HepG2 (cell line): ENCODE results near the gene ZCCHC24. TPM values are rescaled to one million over a fixed set of nuclear protein-coding genes. Genes with fewer than 3 reads are reported as not detected.

Experiments used
- ARHGAP35 ChIP-seq: sonication (generic); formaldehyde crosslinking; IDR thresholded peaks from 2 replicates; pipeline ENCODE4 v1.9.0; 2022; ENCODE audit warnings: mild to moderate bottlenecking, inconsistent platforms, moderate library complexity, missing genetic modification reagents, borderline replicate concordance
- EED ChIP-seq: sonication (generic); formaldehyde crosslinking; IDR thresholded peaks from 2 replicates; pipeline ENCODE4 v1.5.0; 2020; ENCODE audit warnings: mild to moderate bottlenecking, missing genetic modification reagents
- KDM2A ChIP-seq: sonication (generic); formaldehyde crosslinking; IDR thresholded peaks from 2 replicates; pipeline ENCODE4 v1.4.0; 2020; ENCODE audit warnings: low read depth, missing genetic modification reagents, borderline replicate concordance
- MAFG ChIP-seq: sonication (generic); formaldehyde crosslinking; IDR thresholded peaks from 2 replicates; pipeline ENCODE4 v1.5.1; 2020; ENCODE audit warnings: mild to moderate bottlenecking, missing genetic modification reagents
- NR2C2 ChIP-seq: sonication (generic); formaldehyde crosslinking; IDR thresholded peaks from 2 replicates; pipeline ENCODE4 v1.4.0; 2020; ENCODE audit warnings: missing genetic modification reagents, mild to moderate bottlenecking, moderate library complexity, borderline replicate concordance
- SP5 ChIP-seq: IDR thresholded peaks from 2 replicates; pipeline ENCODE4 v1.6.1; 2016; ENCODE audit warnings: low read depth, borderline replicate concordance
- TAF15 ChIP-seq: fragments of 200-400 bp; formaldehyde crosslinking; IDR thresholded peaks from one replicate; pipeline ENCODE4 v1.6.1; 2018; ENCODE audit warnings: mild to moderate bottlenecking, low read depth, low read length; ENCODE audit not compliant: poor library complexity, severe bottlenecking
- TARDBP ChIP-seq: sonication (generic); formaldehyde crosslinking; IDR thresholded peaks from 2 replicates; pipeline ENCODE4 v1.8.0; 2022; ENCODE audit warnings: mild to moderate bottlenecking, missing genetic modification reagents
- ZBTB43 ChIP-seq: sonication (generic); formaldehyde crosslinking; conservative IDR thresholded peaks from 2 replicates; pipeline ENCODE4 v1.4.0; 2020; ENCODE audit warnings: missing genetic modification reagents
- ZGPAT ChIP-seq: IDR thresholded peaks from 2 replicates; pipeline ENCODE4 v1.6.1; 2016; ENCODE audit warnings: mild to moderate bottlenecking
- ZNF224 ChIP-seq: sonication (generic); formaldehyde crosslinking; IDR thresholded peaks from 2 replicates; pipeline ENCODE4 v1.5.0; 2020; ENCODE audit warnings: mild to moderate bottlenecking, missing genetic modification reagents
- ZNF367 ChIP-seq: sonication (generic); formaldehyde crosslinking; IDR thresholded peaks from 2 replicates; pipeline ENCODE4 v1.4.0; 2020; ENCODE audit warnings: missing genetic modification reagents, borderline replicate concordance
- ZNF672 ChIP-seq: sonication (generic); formaldehyde crosslinking; IDR thresholded peaks from 2 replicates; pipeline ENCODE4 v1.8.1; 2022; ENCODE audit warnings: missing genetic modification reagents
- ZNF720 ChIP-seq: sonication (generic); formaldehyde crosslinking; IDR thresholded peaks from 2 replicates; pipeline ENCODE4 v1.4.0; 2020; ENCODE audit warnings: missing genetic modification reagents
- ZNF777 ChIP-seq: sonication (generic); formaldehyde crosslinking; IDR thresholded peaks from 2 replicates; pipeline ENCODE4 v1.4.0; 2020; ENCODE audit warnings: missing genetic modification reagents
- ZSCAN12 ChIP-seq: sonication (generic); formaldehyde crosslinking; IDR thresholded peaks from 2 replicates; pipeline ENCODE4 v1.9.0; 2021; ENCODE audit warnings: mild to moderate bottlenecking, missing genetic modification reagents
- polyA plus RNA-seq, 8 experiments: library from polyadenylated mRNA; depleted of rRNA in 3 of 8; stranded (reverse) in 7 of 8; unstranded in 1 of 8; fragments of >200 nt; fragmentation: Illumina TruSeq in 4 of 8; extraction: Trizol in 4 of 8; gene quantifications; 2 replicates each; pipeline versions ENCODE4 v1.2.1 to v1.2.3, GENCODE V29; 2011 to 2016; ENCODE audit warnings: low read depth in 4 of 8, missing spikeins in 1 of 8, mixed read lengths in 1 of 8; ENCODE audit not compliant: insufficient read depth in 1 of 8
- total RNA-seq, 5 experiments: library from RNA; depleted of rRNA; stranded (reverse); fragments of >200 nt; fragmentation: Illumina TruSeq; extraction: Trizol; gene quantifications; 2 replicates each; pipeline ENCODE4 v1.2.3, GENCODE V29; 2016; ENCODE audit warnings: low read depth in 1 of 5
- TF ChIP-seq, protein P1 (sequence below): IDR thresholded peaks from 2 replicates; pipeline ENCODE4 v1.6.1; 2016; ENCODE audit warnings: mild to moderate bottlenecking, missing biosample characterization, missing genetic modification reagents
- TF ChIP-seq, protein P2 (sequence below): sonication (generic); formaldehyde crosslinking; IDR thresholded peaks from 2 replicates; pipeline ENCODE4 v1.4.0; 2020; ENCODE audit warnings: missing genetic modification reagents
- TF ChIP-seq, protein P3 (sequence below): sonication (generic); formaldehyde crosslinking; IDR thresholded peaks from 2 replicates; pipeline ENCODE4 v1.9.0; 2021; ENCODE audit warnings: missing genetic modification reagents, borderline replicate concordance

ZCCHC24 gene
- total and polyA plus RNA-seq, 2 of the 13 experiments (the other 11 are each of a cell fraction or from before 2014, with no cell fraction given), result 3.1 to 7.9 TPM

DNA sequence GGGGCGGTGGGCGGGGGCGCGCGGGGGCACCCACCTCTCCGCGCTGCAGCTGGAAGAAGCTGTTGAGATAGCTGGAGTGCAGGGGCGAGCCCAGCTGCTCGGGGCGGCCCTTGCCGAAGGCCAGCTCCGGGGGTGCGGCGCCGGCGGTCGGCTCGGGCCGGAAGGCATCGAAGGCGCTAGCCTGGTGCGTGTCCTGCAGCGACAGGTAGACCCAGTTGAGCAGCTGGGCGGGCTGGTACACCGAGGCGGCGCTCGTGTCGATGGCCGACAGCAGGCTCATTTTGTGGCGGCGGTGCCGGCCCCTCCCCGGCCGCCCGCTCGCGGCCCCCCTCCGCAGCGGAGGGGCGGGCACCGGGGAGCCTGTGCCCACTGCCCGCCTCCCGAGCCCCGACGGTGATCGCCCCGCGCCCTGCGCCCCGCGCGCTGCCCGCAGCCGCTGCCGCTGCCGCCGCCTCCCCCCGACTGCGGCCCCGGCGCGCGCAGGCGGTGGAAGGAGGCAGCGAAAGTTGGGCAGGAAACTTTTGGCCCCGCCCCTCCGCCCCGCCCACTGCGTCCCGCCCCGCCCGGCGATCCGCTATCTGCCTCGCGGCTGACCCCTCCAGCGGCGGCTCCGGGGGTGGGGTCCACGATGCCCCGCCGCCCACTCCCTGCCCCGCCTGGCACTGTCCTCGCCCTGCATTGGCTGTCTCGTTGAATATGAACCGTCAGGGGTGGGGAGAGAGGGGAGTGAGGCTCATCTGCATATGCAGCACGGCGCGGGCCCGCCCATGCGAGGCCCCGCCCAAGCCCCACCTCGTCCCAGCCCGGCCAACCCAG lies at the start of gene ZCCHC24 (continued):
- TF ChIP-seq SP5 (CRISPR knock-in tag) (peak; percentile 41; the same call in 1 of the 2 replicates), KDM2A (no peak), TARDBP (CRISPR knock-in tag) (no peak), ZGPAT (no peak), ZBTB43 (CRISPR knock-in tag) (no peak), MAFG (CRISPR knock-in tag) (no peak), ARHGAP35 (CRISPR knock-in tag) (no peak), ZNF777 (CRISPR knock-in tag) (peak; percentile 76), ZNF672 (CRISPR knock-in tag) (no peak), ZNF224 (CRISPR knock-in tag) (no peak), EED (no peak), NR2C2 (CRISPR knock-in tag) (0 out of 2 replicates have a peak, but pooled peaks have one; percentile 16), ZSCAN12 (CRISPR knock-in tag) (no peak), ZNF367 (CRISPR knock-in tag) (no peak), ZNF720 (CRISPR knock-in tag) (no peak), TAF15 (no peak)
- TF ChIP-seq, protein P1, sequence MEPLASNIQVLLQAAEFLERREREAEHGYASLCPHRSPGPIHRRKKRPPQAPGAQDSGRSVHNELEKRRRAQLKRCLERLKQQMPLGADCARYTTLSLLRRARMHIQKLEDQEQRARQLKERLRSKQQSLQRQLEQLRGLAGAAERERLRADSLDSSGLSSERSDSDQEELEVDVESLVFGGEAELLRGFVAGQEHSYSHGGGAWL, result no peak
- TF ChIP-seq, protein P2, sequence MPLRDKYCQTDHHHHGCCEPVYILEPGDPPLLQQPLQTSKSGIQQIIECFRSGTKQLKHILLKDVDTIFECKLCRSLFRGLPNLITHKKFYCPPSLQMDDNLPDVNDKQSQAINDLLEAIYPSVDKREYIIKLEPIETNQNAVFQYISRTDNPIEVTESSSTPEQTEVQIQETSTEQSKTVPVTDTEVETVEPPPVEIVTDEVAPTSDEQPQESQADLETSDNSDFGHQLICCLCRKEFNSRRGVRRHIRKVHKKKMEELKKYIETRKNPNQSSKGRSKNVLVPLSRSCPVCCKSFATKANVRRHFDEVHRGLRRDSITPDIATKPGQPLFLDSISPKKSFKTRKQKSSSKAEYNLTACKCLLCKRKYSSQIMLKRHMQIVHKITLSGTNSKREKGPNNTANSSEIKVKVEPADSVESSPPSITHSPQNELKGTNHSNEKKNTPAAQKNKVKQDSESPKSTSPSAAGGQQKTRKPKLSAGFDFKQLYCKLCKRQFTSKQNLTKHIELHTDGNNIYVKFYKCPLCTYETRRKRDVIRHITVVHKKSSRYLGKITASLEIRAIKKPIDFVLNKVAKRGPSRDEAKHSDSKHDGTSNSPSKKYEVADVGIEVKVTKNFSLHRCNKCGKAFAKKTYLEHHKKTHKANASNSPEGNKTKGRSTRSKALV (CRISPR knock-in tag), result no peak
- TF ChIP-seq, protein P3, sequence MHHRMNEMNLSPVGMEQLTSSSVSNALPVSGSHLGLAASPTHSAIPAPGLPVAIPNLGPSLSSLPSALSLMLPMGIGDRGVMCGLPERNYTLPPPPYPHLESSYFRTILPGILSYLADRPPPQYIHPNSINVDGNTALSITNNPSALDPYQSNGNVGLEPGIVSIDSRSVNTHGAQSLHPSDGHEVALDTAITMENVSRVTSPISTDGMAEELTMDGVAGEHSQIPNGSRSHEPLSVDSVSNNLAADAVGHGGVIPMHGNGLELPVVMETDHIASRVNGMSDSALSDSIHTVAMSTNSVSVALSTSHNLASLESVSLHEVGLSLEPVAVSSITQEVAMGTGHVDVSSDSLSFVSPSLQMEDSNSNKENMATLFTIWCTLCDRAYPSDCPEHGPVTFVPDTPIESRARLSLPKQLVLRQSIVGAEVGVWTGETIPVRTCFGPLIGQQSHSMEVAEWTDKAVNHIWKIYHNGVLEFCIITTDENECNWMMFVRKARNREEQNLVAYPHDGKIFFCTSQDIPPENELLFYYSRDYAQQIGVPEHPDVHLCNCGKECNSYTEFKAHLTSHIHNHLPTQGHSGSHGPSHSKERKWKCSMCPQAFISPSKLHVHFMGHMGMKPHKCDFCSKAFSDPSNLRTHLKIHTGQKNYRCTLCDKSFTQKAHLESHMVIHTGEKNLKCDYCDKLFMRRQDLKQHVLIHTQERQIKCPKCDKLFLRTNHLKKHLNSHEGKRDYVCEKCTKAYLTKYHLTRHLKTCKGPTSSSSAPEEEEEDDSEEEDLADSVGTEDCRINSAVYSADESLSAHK (CRISPR knock-in tag), result no peak
